HepG2 (cell line): ENCODE measurements around the gene PTPRO. TPM values are rescaled to one million over a fixed set of nuclear protein-coding genes. Genes with fewer than 3 reads are reported as not detected.
A peak's percentile ranks its signal among the peaks of the same experiment; 100 is the strongest.

Experiments used
- ATAC-seq: fragments of 200-7000 bp; cut with Tn5 transposase; 3 replicates; pipeline ENCODE4 v1.9.1; 2020; ENCODE audit warnings: mild to moderate bottlenecking, moderate library complexity
- BruUV-seq: library from RNA; stranded (reverse); fragments of 400-500 nt; replicated peaks from 2 replicates; lab custom pipeline; 2021; lab: Mats Ljungman, UMichigan
- CTCF ChIA-PET: fragments of 300-600 bp; formaldehyde crosslinking; extraction: SDS; loops from one replicate; lab custom pipeline; 2021; ENCODE audit warnings: low total read pairs, inconsistent platforms, low intra/inter-chr PET ratio; lab: Yijun Ruan, JAX
- POLR2A ChIA-PET: fragments of 350-600 bp; sonication (Branson Sonifier 250); formaldehyde crosslinking; loops from one replicate; lab custom pipeline; 2020; ENCODE audit warnings: antibody characterized with exemption, inconsistent platforms; lab: Yijun Ruan, JAX
- DNase-seq: peaks from one replicate; pipeline ENCODE4 v3.0.0-alpha.2; 2015; ENCODE audit warnings: low spot score
- FAIRE-seq: peaks from 3 replicates; lab custom pipeline; 2011; peaks lifted over from hg19 to GRCh38; lab: Jason Lieb, UNC
- H2AFZ ChIP-seq: one replicate; pipeline ENCODE4 v1.6.1; 2011; ENCODE audit warnings: low read length, inconsistent platforms
- H3K27ac ChIP-seq: fragments of 300-600 bp; 3 replicates; pipeline ENCODE4 v1.8.0; 2011; ENCODE audit warnings: mixed run types, mild to moderate bottlenecking, mixed read lengths, low read length, inconsistent platforms; ENCODE audit not compliant: insufficient read depth; ENCODE audit errors: extremely low read length
- H3K27me3 ChIP-seq, 2 experiments: fragments of 200-600 bp in 1 of 2; 2 replicates in 1 of 2; 3 replicates in 1 of 2; pipeline versions ENCODE4 v1.6.0 to v1.8.0; 2011; ENCODE audit warnings: low read length in 2 of 2, mild to moderate bottlenecking in 2 of 2, moderate library complexity in 2 of 2, inconsistent platforms in 1 of 2; ENCODE audit not compliant: insufficient read depth in 2 of 2, control insufficient read depth in 1 of 2
- H3K36me3 ChIP-seq, 2 experiments: fragments of 200-600 bp in 1 of 2; replicated peaks in 1 of 2; 2 replicates in 1 of 2; 3 replicates in 1 of 2; pipeline versions ENCODE4 v1.5.1 to v1.8.0; 2011; ENCODE audit warnings: low read length in 2 of 2, inconsistent platforms in 1 of 2; ENCODE audit not compliant: insufficient read depth in 2 of 2, control insufficient read depth in 1 of 2
- H3K4me1 ChIP-seq: 2 replicates; pipeline ENCODE4 v1.5.1; 2012; ENCODE audit warnings: low read length, inconsistent platforms; ENCODE audit not compliant: insufficient read depth
- H3K4me2 ChIP-seq: 2 replicates; pipeline ENCODE4 v1.6.0; 2011; ENCODE audit warnings: low read depth, low read length, inconsistent platforms
- H3K4me3 ChIP-seq, 3 experiments: fragments of 200-600 bp in 1 of 3; sonication (generic), shearing (Covaris generic) in 1 of 3; replicated peaks in 1 of 3; 2 replicates each; pipeline ENCODE4 v1.5.1; 2011 to 2016; ENCODE audit warnings: low read length in 3 of 3, inconsistent platforms in 2 of 3, low read depth in 2 of 3, mild to moderate bottlenecking in 2 of 3, control low read depth in 1 of 3, mixed read lengths in 1 of 3; ENCODE audit not compliant: insufficient read depth in 1 of 3
- H3K79me2 ChIP-seq: one replicate; pipeline ENCODE4 v1.6.1; 2011; ENCODE audit warnings: low read length, inconsistent platforms; ENCODE audit not compliant: insufficient read depth
- H3K9ac ChIP-seq: 2 replicates; pipeline ENCODE4 v1.6.0; 2011; ENCODE audit warnings: mild to moderate bottlenecking, low read depth, low read length, inconsistent platforms; ENCODE audit not compliant: insufficient read depth
- H3K9me3 ChIP-seq: 2 replicates; pipeline ENCODE4 v1.5.1; 2012; ENCODE audit warnings: mild to moderate bottlenecking, low read length
- H4K20me1 ChIP-seq: 2 replicates; pipeline ENCODE4 v1.6.0; 2011; ENCODE audit warnings: inconsistent platforms, mild to moderate bottlenecking, low read length, moderate library complexity; ENCODE audit not compliant: insufficient read depth
- CHD4 ChIP-seq: fragments of 200-600 bp; sonication (generic); IDR thresholded peaks from 2 replicates; pipeline ENCODE4 v1.7.0; 2017; ENCODE audit warnings: mild to moderate bottlenecking, low read length, borderline replicate concordance
- FOSL1 ChIP-seq: sonication (generic); formaldehyde crosslinking; IDR thresholded peaks from 2 replicates; pipeline ENCODE4 v1.9.0; 2021; ENCODE audit warnings: missing genetic modification reagents, borderline replicate concordance
- HNRNPK ChIP-seq: fragments of 200-400 bp; formaldehyde crosslinking; IDR thresholded peaks from 2 replicates; pipeline ENCODE4 v1.6.1; 2018; ENCODE audit warnings: low read length, low read depth, moderate library complexity, mild to moderate bottlenecking; ENCODE audit not compliant: poor library complexity, severe bottlenecking
- MAFF ChIP-seq: IDR thresholded peaks from 2 replicates; pipeline ENCODE4 v1.6.1; 2011; ENCODE audit warnings: low read depth, low read length, improper control_type of control experiment
- MAFK ChIP-seq, 2 experiments: IDR thresholded peaks in 1 of 2; conservative IDR thresholded peaks in 1 of 2; 2 replicates each; pipeline ENCODE4 v1.6.1; 2011; ENCODE audit warnings: improper control_type of control experiment in 2 of 2, low read length in 2 of 2
- WGBS: methylation state at CpG from one replicate; pipeline ENCODE4 v1.1.6; 2017; ENCODE audit warnings: low lambda C conversion rate; 5-methylcytosine and 5-hydroxymethylcytosine counted together
- in situ Hi-C: cut with HindIII; loops from 2 replicates; pipeline ENCODE4 v1.10.0; 2017; ENCODE audit warnings: low pct_unique_long_range_greater_than_20kb; ENCODE audit not compliant: extremely low pct_ligation_motif_present
- intact Hi-C: fragments of 100-400 bp; cut with micrococcal nuclease; formaldehyde crosslinking; loops from one replicate; pipeline ENCODE4 v1.10.0; 2022; ENCODE audit not compliant: unreplicated experiment
- polyA plus RNA-seq, 8 experiments: library from polyadenylated mRNA; depleted of rRNA in 3 of 8; stranded (reverse) in 7 of 8; unstranded in 1 of 8; fragments of >200 nt; fragmentation: Illumina TruSeq in 4 of 8; extraction: Trizol in 4 of 8; gene quantifications; 2 replicates each; pipeline versions ENCODE4 v1.2.1 to v1.2.3, GENCODE V29; 2011 to 2016; ENCODE audit warnings: low read depth in 4 of 8, missing spikeins in 1 of 8, mixed read lengths in 1 of 8; ENCODE audit not compliant: insufficient read depth in 1 of 8
- total RNA-seq, 5 experiments: library from RNA; depleted of rRNA; stranded (reverse); fragments of >200 nt; fragmentation: Illumina TruSeq; extraction: Trizol; gene quantifications; 2 replicates each; pipeline ENCODE4 v1.2.3, GENCODE V29; 2016; ENCODE audit warnings: low read depth in 1 of 5
- TF ChIP-seq, protein P1 (sequence below): sonication (generic); formaldehyde crosslinking; IDR thresholded peaks from 2 replicates; pipeline ENCODE4 v1.4.0; 2020; ENCODE audit warnings: mild to moderate bottlenecking, missing genetic modification reagents, borderline replicate concordance

PTPRO gene
- total and polyA plus RNA-seq, 2 of the 13 experiments (the other 11 are each of a cell fraction or from before 2014, with no cell fraction given): 0.04 TPM; not detected in 1

DNA sequence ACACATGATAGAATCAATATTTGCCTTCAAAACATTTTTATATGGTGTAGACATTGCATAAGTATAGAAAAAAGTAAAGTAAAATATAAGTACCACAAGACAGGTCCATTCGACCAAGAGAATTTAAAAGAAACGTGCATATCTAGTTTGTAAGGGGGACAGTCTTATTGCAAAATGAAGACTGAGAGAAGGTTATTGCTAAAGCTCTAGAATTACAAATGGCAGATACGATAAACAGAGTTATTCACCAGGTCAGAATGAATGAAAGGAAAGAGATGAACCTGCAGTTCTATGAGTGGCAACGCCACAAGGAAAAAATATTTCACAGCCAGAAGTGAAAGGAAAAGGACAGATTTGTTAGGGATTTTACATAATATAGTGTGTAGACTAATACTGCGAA is 224.8 kb downstream of the PTPRO start (continued):
- TF ChIP-seq FOSL1 (no peak), CHD4 (no peak)
- TF ChIP-seq, protein P1, sequence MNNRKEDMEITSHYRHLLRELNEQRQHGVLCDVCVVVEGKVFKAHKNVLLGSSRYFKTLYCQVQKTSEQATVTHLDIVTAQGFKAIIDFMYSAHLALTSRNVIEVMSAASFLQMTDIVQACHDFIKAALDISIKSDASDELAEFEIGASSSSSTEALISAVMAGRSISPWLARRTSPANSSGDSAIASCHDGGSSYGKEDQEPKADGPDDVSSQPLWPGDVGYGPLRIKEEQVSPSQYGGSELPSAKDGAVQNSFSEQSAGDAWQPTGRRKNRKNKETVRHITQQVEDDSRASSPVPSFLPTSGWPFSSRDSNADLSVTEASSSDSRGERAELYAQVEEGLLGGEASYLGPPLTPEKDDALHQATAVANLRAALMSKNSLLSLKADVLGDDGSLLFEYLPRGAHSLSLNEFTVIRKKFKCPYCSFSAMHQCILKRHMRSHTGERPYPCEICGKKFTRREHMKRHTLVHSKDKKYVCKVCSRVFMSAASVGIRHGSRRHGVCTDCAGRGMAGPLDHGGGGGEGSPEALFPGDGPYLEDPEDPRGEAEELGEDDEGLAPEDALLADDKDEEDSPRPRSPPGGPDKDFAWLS (CRISPR knock-in tag): no peak

DNA sequence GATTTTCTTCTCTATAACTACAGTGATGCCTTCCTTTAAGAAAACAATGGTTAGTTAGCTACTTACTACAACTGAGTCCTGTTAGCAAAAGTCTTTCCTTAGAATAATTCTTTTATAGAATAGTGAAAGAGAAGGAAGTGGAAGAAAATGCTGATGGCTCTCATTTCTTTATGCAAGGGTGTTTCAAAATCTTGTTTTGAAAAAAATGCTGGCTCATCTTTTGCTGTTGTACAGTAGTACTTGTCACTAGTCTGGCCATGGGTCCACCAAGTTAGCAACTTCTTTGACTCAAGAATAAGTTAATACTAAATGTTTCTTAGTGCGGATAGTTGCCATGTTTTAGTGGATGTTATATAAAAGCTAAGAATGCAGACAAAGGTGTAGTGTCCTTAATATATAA is 225.4 kb downstream of the PTPRO start:
- H3K27me3 ChIP-seq: no peaks in the 10 kb centered on the region; a peak in 1 of 5 replicates
- H3K4me2 ChIP-seq: no peak overlapping the region
- no peak for ATAC-seq
- H3K4me1 ChIP-seq: no peaks in the 10 kb centered on the region
- POLR2A ChIA-PET: no interaction called here
- H2AFZ ChIP-seq: no peak overlapping the region
- H3K27ac ChIP-seq: no peak overlapping the region
- CTCF ChIA-PET: no interaction called here
- H3K9ac ChIP-seq: no peak overlapping the region
- no peaks in the 10 kb centered on the region for H4K20me1 ChIP-seq
- no peak for DNase-seq
- no peak for FAIRE-seq
- intact Hi-C loops: no loop called here
- BruUV-seq: no TSS peak
- no peaks in the 10 kb centered on the region for H3K9me3 ChIP-seq
- H3K36me3 ChIP-seq: no peaks in the 10 kb centered on the region
- in situ Hi-C loops: no loop called here
- no peak for TF ChIP-seq HNRNPK
- TF ChIP-seq MAFF: peak; percentile 28; the same call in 1 of the 2 replicates
- peak in 1 of 2 experiments; percentile 43; a peak in 2 of 4 replicates for TF ChIP-seq MAFK (conservative IDR thresholded peaks at IDR 0.05 in 1 of 2, IDR thresholded peaks at IDR 0.05 in 1 of 2; ENCODE audit: low read length in 2 of 2)
- no peak overlapping the region for H3K4me3 ChIP-seq
- no peaks in the 10 kb centered on the region for H3K79me2 ChIP-seq
- 97% methylated on average over 1 of the region's 1 CpG for WGBS
